Head of caudate nucleus (tissue), 42 donors: ENCODE results near the gene ZBTB20.

Source experiments
- DNase-seq, 42 donors: peaks; one replicate each; pipeline versions ENCODE4 v3.0.0 to v3.0.0-alpha.2; 2020 to 2021; ENCODE audit warnings: mixed read lengths in 7 of 42
- intact Hi-C: fragments of 100-400 bp; cut with DNase I; formaldehyde crosslinking; loops from one replicate; pipeline ENCODE4 v1.15.0; 2022

Gene ZBTB20

GRCh38 chr3:114464548-114464947 is 682.5 kb downstream of the ZBTB20 start:
- DNase-seq, result no peak
- intact Hi-C loops, result no loop called here

GRCh38 chr3:114462750-114463149 is 684.3 kb downstream of the ZBTB20 start:
- no peak for DNase-seq
- intact Hi-C loops, result no loop called here

GRCh38 chr3:114460459-114460858 is 686.6 kb downstream of the ZBTB20 start:
- intact Hi-C loops, result no loop called here
- no peak for DNase-seq

GRCh38 chr3:114456742-114457141 is 690.3 kb downstream of the ZBTB20 start:
- intact Hi-C loops, result loop anchor here (10.0 kb wide), 1 partner anchor 638 kb away; no protein-coding TSS in a partner anchor
- DNase-seq, result no peak

GRCh38 chr3:114455432-114455831 is 691.7 kb downstream of the ZBTB20 start:
- intact Hi-C loops, result loop anchor here (10.0 kb wide), 1 partner anchor 639 kb away; no protein-coding TSS in a partner anchor
- DNase-seq, result peak in 23 of 42 donors; percentile 5 to 77 (median 33)

- DNase-seq, result peak in 37 of 42 donors; percentile 16 to 83 (median 54)
- intact Hi-C loops, result loop anchor here (5.0 to 10.0 kb wide), 2 partner anchors 72 to 640 kb away; no protein-coding TSS in a partner anchor
Observed at GRCh38 chr3:114454551-114455251, 692.4 kb downstream of the ZBTB20 start.

- intact Hi-C loops, result loop anchor here (5.0 to 10.0 kb wide), 2 partner anchors 71 to 641 kb away; no protein-coding TSS in a partner anchor
- no peak for DNase-seq
Observed at GRCh38 chr3:114453361-114453780, 693.7 kb downstream of the ZBTB20 start.

GRCh38 chr3:114452937-114453336 is 694.2 kb downstream of the ZBTB20 start:
- no peak for DNase-seq
- intact Hi-C loops, result loop anchor here (5.0 to 10.0 kb wide), 2 partner anchors 71 to 642 kb away; no protein-coding TSS in a partner anchor

GRCh38 chr3:114452256-114452655 is 694.8 kb downstream of the ZBTB20 start:
- intact Hi-C loops, result loop anchor here (5.0 to 10.0 kb wide), 2 partner anchors 70 to 643 kb away; no protein-coding TSS in a partner anchor
- peak in 8 of 42 donors; percentile 19 to 61 (median 25) for DNase-seq

GRCh38 chr3:114451561-114452018 is 695.5 kb downstream of the ZBTB20 start:
- DNase-seq, result peak in 34 of 42 donors; percentile 17 to 82 (median 47)
- intact Hi-C loops, result loop anchor here (5.0 to 10.0 kb wide), 2 partner anchors 69 to 643 kb away; no protein-coding TSS in a partner anchor

- DNase-seq, result peak in 11 of 42 donors; percentile 3 to 67 (median 28)
- intact Hi-C loops, result loop anchor here (5.0 to 10.0 kb wide), 2 partner anchors 69 to 644 kb away; no protein-coding TSS in a partner anchor
Observed at GRCh38 chr3:114451051-114451451, 696.0 kb downstream of the ZBTB20 start.

- DNase-seq, result peak in 2 of 42 donors; percentile 22 to 33
- intact Hi-C loops, result loop anchor here (5.0 to 10.0 kb wide), 2 partner anchors 68 to 645 kb away; no protein-coding TSS in a partner anchor
Observed at GRCh38 chr3:114450008-114450596, 697.0 kb downstream of the ZBTB20 start.

- intact Hi-C loops, result loop anchor here (5.0 to 10.0 kb wide), 2 partner anchors 67 to 645 kb away; no protein-coding TSS in a partner anchor
- DNase-seq, result no peak
Observed at GRCh38 chr3:114449271-114450007, 697.6 kb downstream of the ZBTB20 start.

- intact Hi-C loops, result no loop called here
- peak in 12 of 42 donors; percentile 7 to 48 (median 25) for DNase-seq
Observed at GRCh38 chr3:114447950-114448479, 699.1 kb downstream of the ZBTB20 start.

- intact Hi-C loops, result no loop called here
- no peak for DNase-seq
Observed at GRCh38 chr3:114447545-114447944, 699.5 kb downstream of the ZBTB20 start.

- peak in 21 of 42 donors; percentile 6 to 68 (median 35) for DNase-seq
- intact Hi-C loops, result no loop called here
Observed at GRCh38 chr3:114446600-114446999, 700.5 kb downstream of the ZBTB20 start.

GRCh38 chr3:114445233-114445632 is 701.9 kb downstream of the ZBTB20 start:
- DNase-seq, result no peak
- intact Hi-C loops, result no loop called here

GRCh38 chr3:114444216-114444615 is 702.9 kb downstream of the ZBTB20 start:
- intact Hi-C loops, result no loop called here

GRCh38 chr3:114442246-114442645 is 704.8 kb downstream of the ZBTB20 start:
- intact Hi-C loops, result no loop called here
- peak in 29 of 42 donors; percentile 17 to 75 (median 55) for DNase-seq

More at GRCh38 chr3:114444216-114444615, 702.9 kb downstream of the ZBTB20 start:
- DNase-seq, result no peak
